ENCODE data around the gene RANBP3L.

RANBP3L gene

GRCh38 chr5:36273809-36274526, 27.7 kb downstream of the RANBP3L start:
- H3K4me1 Mint-ChIP-seq (ENCODE audit: low read depth in 2 of 2): no peaks in the 10 kb centered on the region
- H3K36me3 Mint-ChIP-seq (ENCODE audit: insufficient read depth): no peaks in the 10 kb centered on the region
- no peaks in the 10 kb centered on the region for H3K9me3 Mint-ChIP-seq
- no peak overlapping the region for H3K27ac Mint-ChIP-seq
- no peak for ATAC-seq (replicated peaks)
- no peak for DNase-seq
- H3K4me3 Mint-ChIP-seq: no peak overlapping the region
- H3K27me3 Mint-ChIP-seq: peaks cover 35 to 43% of the 10 kb centered on the region in 2 donors

GRCh38 chr5:36272136-36272690, 29.5 kb downstream of the RANBP3L start:
- H3K4me1 Mint-ChIP-seq (ENCODE audit: low read depth in 2 of 2): no peaks in the 10 kb centered on the region
- no peak for DNase-seq
- H3K36me3 Mint-ChIP-seq (ENCODE audit: insufficient read depth): no peaks in the 10 kb centered on the region
- H3K27ac Mint-ChIP-seq: no peak overlapping the region
- no peak for ATAC-seq (replicated peaks)
- H3K9me3 Mint-ChIP-seq: no peaks in the 10 kb centered on the region
- H3K4me3 Mint-ChIP-seq: no peak overlapping the region
- H3K27me3 Mint-ChIP-seq: peaks cover 32 to 35% of the 10 kb centered on the region in 2 donors

GRCh38 chr5:36270876-36271575, 30.7 kb downstream of the RANBP3L start:
- no peak for ATAC-seq (replicated peaks)
- Mint-ChIP-seq H3K36me3 (ENCODE audit: insufficient read depth) (no peaks in the 10 kb centered on the region), H3K9me3 (no peaks in the 10 kb centered on the region), H3K4me3 (no peak overlapping the region), H3K4me1 (ENCODE audit: low read depth in 2 of 2) (no peaks in the 10 kb centered on the region), H3K27ac (no peak overlapping the region), H3K27me3 (peaks cover 27 to 44% of the 10 kb centered on the region in 2 donors)
- no peak for DNase-seq

GRCh38 chr5:36270175-36270574, 31.5 kb downstream of the RANBP3L start:
- Mint-ChIP-seq H3K27me3 (peaks cover 27 to 44% of the 10 kb centered on the region in 2 donors), H3K27ac (no peak overlapping the region), H3K4me1 (ENCODE audit: low read depth in 2 of 2) (no peaks in the 10 kb centered on the region), H3K36me3 (ENCODE audit: insufficient read depth) (no peaks in the 10 kb centered on the region), H3K4me3 (no peak overlapping the region), H3K9me3 (no peaks in the 10 kb centered on the region)
- no peak for DNase-seq
- no peak for ATAC-seq (replicated peaks)

- no peaks in the 10 kb centered on the region for H3K4me1 Mint-ChIP-seq (ENCODE audit: low read depth in 2 of 2)
- no peaks in the 10 kb centered on the region for H3K36me3 Mint-ChIP-seq (ENCODE audit: insufficient read depth)
- H3K9me3 Mint-ChIP-seq: no peaks in the 10 kb centered on the region
- H3K4me3 Mint-ChIP-seq: no peak overlapping the region
- ATAC-seq (replicated peaks) (no peak), DNase-seq (no peak)
- peaks cover 30 to 42% of the 10 kb centered on the region in 2 donors for H3K27me3 Mint-ChIP-seq
- no peak overlapping the region for H3K27ac Mint-ChIP-seq
Measured at GRCh38 chr5:36269478-36269877, 32.2 kb downstream of the RANBP3L start.

GRCh38 chr5:36267905-36268304, 33.8 kb downstream of the RANBP3L start:
- H3K9me3 Mint-ChIP-seq: no peaks in the 10 kb centered on the region
- H3K27me3 Mint-ChIP-seq: peaks cover 31 to 44% of the 10 kb centered on the region in 2 donors
- no peak overlapping the region for H3K4me3 Mint-ChIP-seq
- H3K4me1 Mint-ChIP-seq (ENCODE audit: low read depth in 2 of 2): no peaks in the 10 kb centered on the region
- no peak overlapping the region for H3K27ac Mint-ChIP-seq
- H3K36me3 Mint-ChIP-seq (ENCODE audit: insufficient read depth): no peaks in the 10 kb centered on the region
- ATAC-seq (replicated peaks): no peak
- DNase-seq: no peak

GRCh38 chr5:36264202-36264760, 37.4 kb downstream of the RANBP3L start:
- DNase-seq: no peak
- Mint-ChIP-seq H3K27ac (no peak overlapping the region), H3K27me3 (peaks cover 36 to 46% of the 10 kb centered on the region in 2 donors), H3K4me1 (ENCODE audit: low read depth in 2 of 2) (no peaks in the 10 kb centered on the region), H3K4me3 (no peak overlapping the region), H3K9me3 (no peaks in the 10 kb centered on the region), H3K36me3 (ENCODE audit: insufficient read depth) (no peaks in the 10 kb centered on the region)
- ATAC-seq (replicated peaks): no peak

- H3K27me3 Mint-ChIP-seq: peaks cover 56 to 58% of the 10 kb centered on the region in 2 donors
- H3K4me1 Mint-ChIP-seq (ENCODE audit: low read depth in 2 of 2): no peaks in the 10 kb centered on the region
- no peak for ATAC-seq (replicated peaks)
Measured at GRCh38 chr5:36261186-36261585, 40.5 kb downstream of the RANBP3L start.

GRCh38 chr5:36253575-36253974, 48.1 kb downstream of the RANBP3L start:
- Mint-ChIP-seq H3K4me1 (ENCODE audit: low read depth in 2 of 2) (no peaks in the 10 kb centered on the region), H3K27ac (no peak overlapping the region), H3K9me3 (no peaks in the 10 kb centered on the region), H3K4me3 (no peak overlapping the region), H3K27me3 (peaks cover 40 to 52% of the 10 kb centered on the region in 2 donors), H3K36me3 (ENCODE audit: insufficient read depth) (no peaks in the 10 kb centered on the region)
- no peak for DNase-seq
- ATAC-seq (replicated peaks): no peak

More at GRCh38 chr5:36261186-36261585, 40.5 kb downstream of the RANBP3L start:
- no peaks in the 10 kb centered on the region for H3K36me3 Mint-ChIP-seq (ENCODE audit: insufficient read depth)
- H3K27ac Mint-ChIP-seq: no peak overlapping the region
- no peak overlapping the region for H3K4me3 Mint-ChIP-seq
- no peak for DNase-seq
- no peaks in the 10 kb centered on the region for H3K9me3 Mint-ChIP-seq

GRCh38 chr5:36252722-36253365, 48.9 kb downstream of the RANBP3L start:
- DNase-seq: no peak

GRCh38 chr5:36251218-36251617, 50.5 kb downstream of the RANBP3L start:
- DNase-seq: no peak
- Mint-ChIP-seq H3K27ac (no peak overlapping the region), H3K36me3 (ENCODE audit: insufficient read depth) (no peaks in the 10 kb centered on the region), H3K27me3 (peaks cover 23 to 40% of the 10 kb centered on the region in 2 donors), H3K4me1 (ENCODE audit: low read depth in 2 of 2) (no peaks in the 10 kb centered on the region), H3K9me3 (no peaks in the 10 kb centered on the region), H3K4me3 (no peak overlapping the region)
- no peak for ATAC-seq (replicated peaks)

More at GRCh38 chr5:36252722-36253365, 48.9 kb downstream of the RANBP3L start:
- H3K4me3 Mint-ChIP-seq: no peak overlapping the region
- H3K27me3 Mint-ChIP-seq: peaks cover 34 to 50% of the 10 kb centered on the region in 2 donors
- H3K4me1 Mint-ChIP-seq (ENCODE audit: low read depth in 2 of 2): no peaks in the 10 kb centered on the region
- H3K9me3 Mint-ChIP-seq: no peaks in the 10 kb centered on the region
- ATAC-seq (replicated peaks): no peak
- no peak overlapping the region for H3K27ac Mint-ChIP-seq
- no peaks in the 10 kb centered on the region for H3K36me3 Mint-ChIP-seq (ENCODE audit: insufficient read depth)

GRCh38 chr5:36250427-36250826, 51.3 kb downstream of the RANBP3L start:
- Mint-ChIP-seq H3K4me3 (no peak overlapping the region), H3K36me3 (ENCODE audit: insufficient read depth) (no peaks in the 10 kb centered on the region), H3K27me3 (peaks cover 17 to 32% of the 10 kb centered on the region in 2 donors), H3K9me3 (no peaks in the 10 kb centered on the region), H3K27ac (no peak overlapping the region), H3K4me1 (ENCODE audit: low read depth in 2 of 2) (no peaks in the 10 kb centered on the region)
- DNase-seq (no peak), ATAC-seq (replicated peaks) (no peak)

GRCh38 chr5:36246036-36246800, 55.5 kb downstream of the RANBP3L start:
- H3K9me3 Mint-ChIP-seq: no peaks in the 10 kb centered on the region
- peaks cover 0 to 13% of the 10 kb centered on the region in 2 donors for H3K27me3 Mint-ChIP-seq
- peaks cover 7% of the 10 kb centered on the region for H3K36me3 Mint-ChIP-seq (ENCODE audit: insufficient read depth)
- ATAC-seq (replicated peaks): no peak
- peaks cover 11 to 18% of the 10 kb centered on the region in 2 donors for H3K4me1 Mint-ChIP-seq (ENCODE audit: low read depth in 2 of 2)
- H3K4me3 Mint-ChIP-seq: no peak overlapping the region
- no peak for DNase-seq
- H3K27ac Mint-ChIP-seq: no peak overlapping the region

Measured in effector memory CD8-positive, alpha-beta T cell (primary cell).